Hair follicular keratinocyte (primary cell): ENCODE results near the gene PGC. TPM values are rescaled to one million over a fixed set of nuclear protein-coding genes. Genes with fewer than 3 reads are reported as not detected.

Experiments
- total RNA-seq: library from RNA; depleted of rRNA; stranded (reverse); fragments of >200 nt; gene quantifications from 2 replicates; pipeline ENCODE4 v1.2.3, GENCODE V29; 2015

The PGC gene
- not detected in 2 replicates for total RNA-seq

DNA sequence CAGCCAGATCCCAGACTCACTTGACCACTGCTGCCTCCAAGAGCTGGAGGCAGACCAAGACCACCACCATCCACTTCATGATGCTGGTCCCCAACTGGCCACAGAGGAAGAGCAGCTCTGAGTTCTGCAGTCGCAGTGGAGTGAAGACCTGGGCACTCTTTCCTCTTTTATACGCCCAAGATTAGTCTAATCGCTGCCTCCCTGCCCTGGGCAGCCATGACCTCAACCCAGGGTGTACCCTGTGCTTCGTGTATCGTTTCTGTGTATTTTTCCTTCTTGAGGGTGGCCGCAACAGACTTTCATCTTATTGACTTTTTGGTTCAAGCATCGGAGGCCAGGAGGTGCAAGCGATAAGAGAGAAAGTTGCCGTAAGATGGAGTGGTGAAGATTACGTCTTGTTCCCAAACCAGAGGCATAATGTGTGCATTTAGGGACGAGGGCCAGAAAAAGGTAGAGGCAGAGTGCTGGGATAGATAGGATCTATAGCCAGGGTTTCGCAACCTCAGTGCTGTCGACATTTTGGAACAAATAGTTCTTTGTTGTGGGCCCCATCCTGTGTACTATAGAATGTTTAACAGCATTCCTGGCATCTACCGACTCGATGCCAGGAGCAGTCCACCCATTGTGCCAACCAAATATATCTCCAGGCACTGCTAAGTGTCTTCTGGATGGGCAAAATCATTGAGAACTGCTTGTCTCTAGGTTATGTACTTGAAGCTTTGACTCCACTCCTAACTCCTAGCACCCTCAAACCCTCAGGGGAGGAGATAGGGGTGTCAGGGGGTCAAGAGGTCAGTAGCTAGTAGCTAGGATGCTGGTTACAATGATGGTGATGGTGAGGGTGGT, at the start of gene PGC:
TSS of gene PGC (minus strand) at position 142 of the 846 bp plus-strand sequence. CDS start at position 79, 63 bp downstream.

DNA sequence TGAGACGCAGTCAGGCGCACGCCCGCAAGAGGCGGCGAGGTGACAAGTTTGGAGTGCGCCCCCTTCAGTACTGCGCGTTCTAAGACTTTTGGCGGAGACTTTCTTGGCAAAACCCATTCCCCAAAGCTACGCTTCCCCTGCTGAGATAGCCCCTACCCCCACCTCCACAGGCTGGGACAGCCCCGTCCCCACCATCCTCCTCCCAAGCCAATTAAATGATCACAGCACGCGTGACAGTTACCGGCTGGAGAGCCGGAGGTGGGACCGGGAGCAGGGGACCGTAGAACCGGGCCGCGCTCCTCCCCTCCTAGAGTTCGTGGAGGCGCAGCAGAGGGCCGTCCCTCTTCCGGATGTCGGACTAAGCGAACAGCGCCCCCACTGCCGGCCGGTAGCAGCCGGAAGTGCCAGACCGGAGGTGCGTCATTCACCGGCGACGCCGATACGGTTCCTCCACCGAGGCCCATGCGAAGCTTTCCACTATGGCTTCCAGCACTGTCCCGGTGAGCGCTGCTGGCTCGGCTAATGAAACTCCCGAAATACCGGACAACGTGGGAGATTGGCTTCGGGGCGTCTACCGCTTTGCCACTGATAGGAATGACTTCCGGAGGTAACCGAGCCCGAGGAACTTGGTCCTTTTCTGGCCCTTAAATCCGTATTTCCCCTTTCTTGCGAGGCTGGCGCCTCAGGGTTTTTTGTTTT, 40.2 kb upstream of the PGC start, which contains the start of gene TOMM6:
TSS of gene TOMM6 (plus strand) at position 476 of the 699 bp plus-strand sequence. CDS start at position 480, 4 bp downstream.

DNA sequence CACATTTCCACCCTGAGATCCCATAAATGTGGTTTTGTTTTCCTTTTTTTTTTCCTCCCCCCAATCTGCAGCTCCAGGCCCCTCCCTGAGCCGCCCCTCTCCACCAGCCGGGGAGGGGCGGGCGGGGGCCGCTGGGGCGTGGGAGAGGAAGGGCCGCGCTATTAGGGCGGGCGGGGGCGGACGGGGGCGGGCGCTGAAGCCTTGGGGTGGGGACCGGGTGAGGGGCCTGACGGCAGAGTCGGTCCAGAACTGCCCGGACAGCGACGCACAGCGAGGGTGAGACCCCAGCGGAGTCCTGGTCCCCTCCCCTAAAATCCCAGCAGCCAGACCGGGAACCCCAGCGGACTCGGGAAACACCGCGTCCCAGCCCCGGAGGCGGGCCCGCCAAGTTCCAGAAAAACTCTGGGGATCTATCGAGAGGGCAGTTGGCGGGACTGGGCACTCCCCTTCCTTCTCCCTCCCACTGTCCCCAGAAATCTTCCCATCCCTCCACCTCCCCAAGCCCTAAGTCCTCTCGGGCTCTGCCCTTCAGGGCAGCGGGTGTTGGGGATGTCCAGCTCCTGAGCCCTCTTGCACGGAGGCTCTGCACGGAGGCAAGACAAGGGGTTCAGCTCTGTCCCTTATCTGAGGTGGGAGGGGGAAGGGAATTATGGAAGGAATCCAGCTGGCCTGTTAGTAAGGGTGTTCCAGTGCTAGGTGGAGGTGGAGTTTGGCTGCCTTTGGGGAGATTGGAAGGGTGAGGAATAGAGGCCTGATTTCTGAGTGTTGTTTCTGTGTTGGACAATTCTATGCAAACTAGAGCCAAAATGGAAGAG, 33.6 kb upstream of the PGC start, which contains the start of gene PRICKLE4:
TSS of gene PRICKLE4 (plus strand) at position 232 of the 815 bp plus-strand sequence. CDS start 2,692 bp downstream, outside the sequence.

DNA sequence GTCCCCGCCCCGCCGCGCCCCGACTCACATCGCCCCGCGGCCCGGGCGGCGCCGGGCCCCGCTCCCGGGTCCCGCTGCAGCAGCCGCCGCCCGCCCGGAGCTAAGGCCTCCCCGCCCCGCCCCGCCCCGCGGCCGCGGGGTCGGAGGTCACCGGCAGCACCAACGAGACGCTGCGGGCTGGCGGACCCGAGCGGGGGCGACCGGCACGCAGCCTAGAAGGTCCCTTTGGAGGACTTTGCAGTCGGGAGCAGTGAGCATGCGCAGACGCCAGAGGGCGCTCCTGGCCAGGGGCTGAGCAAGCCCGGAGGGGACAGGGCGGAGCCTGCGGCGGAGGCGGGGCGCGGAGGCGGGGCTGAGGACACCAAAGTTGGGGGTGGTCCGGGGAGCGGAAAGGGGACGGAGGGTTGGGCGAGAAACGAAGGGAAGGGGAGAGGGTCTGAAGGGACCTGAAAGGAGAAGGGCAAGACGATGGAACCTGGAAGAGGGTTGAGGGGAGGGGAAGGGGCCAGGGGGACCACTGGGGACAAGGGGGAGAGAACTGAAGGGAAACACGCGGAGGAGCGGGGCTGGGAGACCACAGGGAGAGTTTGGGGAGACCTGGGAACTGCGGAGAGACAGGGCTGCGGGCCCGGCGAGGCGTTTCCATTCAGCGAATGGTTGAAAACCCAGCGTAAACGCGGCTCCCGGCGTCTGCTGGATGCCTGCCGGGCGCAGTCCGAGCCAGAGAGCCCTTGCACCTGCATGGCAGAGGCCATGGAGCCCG, 32.8 kb upstream of the PGC start, which contains the start of gene FRS3:
TSS of gene FRS3 (minus strand) at position 113 of the 763 bp plus-strand sequence. CDS start 2,913 bp downstream, outside the sequence.

DNA sequence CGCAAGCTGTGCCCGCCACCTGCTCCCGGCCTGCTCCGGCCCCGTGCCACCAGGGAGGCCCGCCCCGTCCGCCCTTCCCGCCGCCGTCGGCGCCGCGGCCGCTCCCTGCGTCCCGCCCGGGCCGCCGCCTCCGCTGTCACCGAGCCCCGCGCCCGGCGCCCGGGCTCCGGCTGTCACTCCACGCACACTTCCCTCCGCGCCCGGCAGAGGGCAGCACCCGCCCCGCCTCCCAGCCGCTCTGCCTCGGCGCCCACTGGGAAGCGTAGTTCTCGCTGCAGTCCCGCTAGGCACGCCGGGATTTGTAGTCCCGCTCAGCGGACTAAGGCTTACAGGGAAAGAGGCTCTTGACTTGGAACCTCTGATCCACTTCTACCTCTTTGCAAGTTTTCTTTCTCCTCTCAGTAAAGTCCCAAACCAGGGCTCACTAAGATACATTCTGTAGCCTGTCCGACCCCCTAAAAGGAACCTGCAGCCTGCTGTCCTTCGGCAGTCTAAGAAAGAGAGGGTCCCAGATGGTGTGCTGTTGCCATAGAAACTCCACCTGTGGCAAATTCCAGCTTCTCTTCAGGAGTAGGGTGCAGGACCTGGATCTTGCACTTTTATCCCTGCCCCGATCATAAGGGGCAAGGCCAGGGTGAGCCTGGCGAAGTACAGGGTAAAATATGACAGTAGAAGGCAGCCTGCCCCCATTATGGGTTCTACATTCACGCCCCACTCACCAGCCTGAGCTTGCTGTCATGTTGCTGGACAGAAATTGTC, 11.6 kb downstream of the PGC start, which contains the start of gene TFEB:
TSS of gene TFEB (minus strand) at position 182 of the 759 bp plus-strand sequence. CDS start 44,395 bp downstream, outside the sequence.

Other genes starting within 250 kb of the PGC start
- 3.4 and 5.9 TPM in 2 replicates for gene FOXP4, start 201.0 kb downstream of the PGC start, total RNA-seq
- gene MDFI, start 108.9 kb downstream of the PGC start, total RNA-seq: 415 and 464 TPM in 2 replicates
- 8.0 and 15.1 TPM in 2 replicates for gene TFEB, start 11.8 kb downstream of the PGC start, total RNA-seq
- gene FRS3, start 32.5 kb upstream of the PGC start, total RNA-seq: 1.6 and 5.5 TPM in 2 replicates
- 1.3 and 1.4 TPM in 2 replicates for gene PRICKLE4, start 33.4 kb upstream of the PGC start, total RNA-seq
- 127 and 308 TPM in 2 replicates for gene TOMM6, start 40.3 kb upstream of the PGC start, total RNA-seq
- 0.30 and 0.70 TPM in 2 replicates for gene USP49, start 148.0 kb upstream of the PGC start, total RNA-seq
- gene MED20, start 173.7 kb upstream of the PGC start, total RNA-seq: 16.5 TPM in 2 replicates
- gene BYSL, start 174.1 kb upstream of the PGC start, total RNA-seq: 9.1 and 13.4 TPM in 2 replicates
- gene CCND3, start 194.4 kb upstream of the PGC start, total RNA-seq: 56.8 and 66.6 TPM in 2 replicates